OCI-LY3 (cell line): ENCODE measurements around the gene HSD17B2.

ENCODE experiments used
- H2AFZ ChIP-seq: fragments of 200-600, 300-600 bp; shearing (Covaris generic); 2 replicates; pipeline ENCODE4 v1.6.0; 2014; ENCODE audit warnings: antibody characterized with exemption, low read depth, low read length
- H3K27ac ChIP-seq: fragments of 200-600, 300-600 bp; sonication (generic); 2 replicates; pipeline ENCODE4 v1.5.1; 2014; ENCODE audit warnings: mild to moderate bottlenecking, low read length, moderate library complexity, mixed read lengths
- H3K27me3 ChIP-seq: fragments of 200-600, 300-600 bp; sonication (generic); 2 replicates; pipeline ENCODE4 v1.6.1; 2014; ENCODE audit warnings: low read depth, low read length, mixed read lengths
- H3K36me3 ChIP-seq: fragments of 200-600, 300-600 bp; sonication (generic); replicated peaks from 2 replicates; pipeline ENCODE3; 2014; ENCODE audit warnings: low read depth, low read length, mixed read lengths
- H3K4me1 ChIP-seq: fragments of 300-600, 200-600 bp; sonication (generic); 2 replicates; pipeline ENCODE4 v1.6.1; 2014; ENCODE audit warnings: low read length, mixed read lengths
- H3K4me2 ChIP-seq: fragments of 200-600, 300-600 bp; sonication (generic); 2 replicates; pipeline ENCODE4 v1.6.1; 2014; ENCODE audit warnings: low read length, mixed read lengths
- H3K4me3 ChIP-seq: fragments of 300-600, 200-600 bp; sonication (generic); 2 replicates; pipeline ENCODE4 v1.5.1; 2014; ENCODE audit warnings: antibody characterized with exemption, mild to moderate bottlenecking, low read length, moderate library complexity
- H3K79me2 ChIP-seq: fragments of 300-600, 200-600 bp; shearing (Covaris generic); 2 replicates; pipeline ENCODE4 v1.6.1; 2014; ENCODE audit warnings: mild to moderate bottlenecking, low read length, mixed read lengths
- H3K9ac ChIP-seq: fragments of 300-600, 200-600 bp; shearing (Covaris generic); 2 replicates; pipeline ENCODE4 v1.6.0; 2014; ENCODE audit warnings: mild to moderate bottlenecking, low read length, moderate library complexity
- H3K9me3 ChIP-seq: fragments of 200-600, 300-600 bp; shearing (Covaris generic); 2 replicates; pipeline ENCODE4 v1.6.1; 2014; ENCODE audit warnings: low read length, mixed read lengths; ENCODE audit not compliant: insufficient read depth
- H4K20me1 ChIP-seq: fragments of 200-600, 300-600 bp; sonication (generic); 2 replicates; pipeline ENCODE4 v1.6.1; 2016; ENCODE audit warnings: low read length, mixed read lengths; ENCODE audit not compliant: insufficient read depth
- EZH2phosphoT487 ChIP-seq: fragments of 200-600 bp; shearing (Covaris generic); IDR thresholded peaks from 2 replicates; pipeline ENCODE4 v1.6.1; 2018; ENCODE audit warnings: antibody characterized with exemption, mixed run types, low read depth
- TF ChIP-seq, protein P1 (sequence below): fragments of 200-600, 300-600 bp; sonication (generic); IDR thresholded peaks from 2 replicates; pipeline ENCODE4 v1.5.1; 2014; ENCODE audit warnings: antibody characterized with exemption, low read length, low read depth

Gene HSD17B2

DNA sequence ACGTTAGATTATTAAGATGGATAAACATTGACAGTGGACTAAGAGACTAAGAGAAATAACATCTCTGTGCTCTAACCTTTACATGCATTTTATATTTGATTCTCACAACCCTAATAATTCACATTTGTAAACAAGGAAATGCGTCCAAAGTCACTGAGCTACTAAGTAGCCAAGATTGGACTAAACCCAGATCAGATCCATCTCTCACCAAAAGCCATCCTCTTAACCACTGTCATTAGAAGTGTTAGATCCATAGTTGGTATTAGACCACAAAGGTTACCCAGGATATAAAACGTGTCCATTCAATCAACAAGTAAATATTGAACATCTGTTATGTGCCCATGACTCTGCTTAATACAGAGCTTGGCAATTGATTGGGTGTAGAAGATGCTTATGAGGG, 5.2 kb downstream of the HSD17B2 start:
- no peaks in the 10 kb centered on the region for H3K36me3 ChIP-seq
- H3K9ac ChIP-seq: no peak overlapping the region
- H3K4me3 ChIP-seq: no peak overlapping the region
- no peaks in the 10 kb centered on the region for H3K4me1 ChIP-seq
- no peaks in the 10 kb centered on the region for H3K9me3 ChIP-seq
- no peaks in the 10 kb centered on the region for H4K20me1 ChIP-seq
- no peaks in the 10 kb centered on the region for H3K79me2 ChIP-seq
- no peak overlapping the region for H3K27ac ChIP-seq
- H2AFZ ChIP-seq: no peak overlapping the region
- H3K4me2 ChIP-seq: no peak overlapping the region
- TF ChIP-seq, protein P1, sequence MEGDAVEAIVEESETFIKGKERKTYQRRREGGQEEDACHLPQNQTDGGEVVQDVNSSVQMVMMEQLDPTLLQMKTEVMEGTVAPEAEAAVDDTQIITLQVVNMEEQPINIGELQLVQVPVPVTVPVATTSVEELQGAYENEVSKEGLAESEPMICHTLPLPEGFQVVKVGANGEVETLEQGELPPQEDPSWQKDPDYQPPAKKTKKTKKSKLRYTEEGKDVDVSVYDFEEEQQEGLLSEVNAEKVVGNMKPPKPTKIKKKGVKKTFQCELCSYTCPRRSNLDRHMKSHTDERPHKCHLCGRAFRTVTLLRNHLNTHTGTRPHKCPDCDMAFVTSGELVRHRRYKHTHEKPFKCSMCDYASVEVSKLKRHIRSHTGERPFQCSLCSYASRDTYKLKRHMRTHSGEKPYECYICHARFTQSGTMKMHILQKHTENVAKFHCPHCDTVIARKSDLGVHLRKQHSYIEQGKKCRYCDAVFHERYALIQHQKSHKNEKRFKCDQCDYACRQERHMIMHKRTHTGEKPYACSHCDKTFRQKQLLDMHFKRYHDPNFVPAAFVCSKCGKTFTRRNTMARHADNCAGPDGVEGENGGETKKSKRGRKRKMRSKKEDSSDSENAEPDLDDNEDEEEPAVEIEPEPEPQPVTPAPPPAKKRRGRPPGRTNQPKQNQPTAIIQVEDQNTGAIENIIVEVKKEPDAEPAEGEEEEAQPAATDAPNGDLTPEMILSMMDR: no peak
- no peak for TF ChIP-seq EZH2phosphoT487
- peaks cover 51% of the 10 kb centered on the region for H3K27me3 ChIP-seq

DNA sequence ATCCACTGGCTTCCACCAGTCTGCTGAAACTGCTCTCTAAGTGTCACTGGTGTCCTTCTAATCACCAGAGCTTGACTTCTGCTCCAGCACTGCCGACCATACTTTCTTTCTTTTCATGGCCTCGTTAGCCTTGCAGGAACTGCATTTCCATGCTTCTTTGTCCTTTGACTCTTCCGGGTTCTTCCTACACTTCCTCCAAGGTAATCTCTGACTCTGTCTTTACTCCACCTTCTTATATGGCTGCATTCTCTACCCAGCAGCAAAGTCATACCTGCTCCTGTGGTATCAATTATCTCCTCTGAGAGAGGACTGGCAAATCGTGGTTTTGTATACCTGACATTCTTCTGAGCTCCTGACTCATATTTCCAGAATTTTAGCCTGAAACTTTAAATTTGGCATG, 6.5 kb downstream of the HSD17B2 start:
- Histone ChIP-seq H3K27me3 (peaks cover 42% of the 10 kb centered on the region), H3K36me3 (no peaks in the 10 kb centered on the region), H3K9me3 (no peaks in the 10 kb centered on the region), H3K27ac (no peak overlapping the region), H2AFZ (no peak overlapping the region), H3K9ac (no peak overlapping the region), H4K20me1 (no peaks in the 10 kb centered on the region), H3K4me1 (no peaks in the 10 kb centered on the region), H3K4me3 (no peak overlapping the region), H3K4me2 (no peak overlapping the region), H3K79me2 (no peaks in the 10 kb centered on the region)
- TF ChIP-seq EZH2phosphoT487: no peak
- TF ChIP-seq, protein P1: no peak

DNA sequence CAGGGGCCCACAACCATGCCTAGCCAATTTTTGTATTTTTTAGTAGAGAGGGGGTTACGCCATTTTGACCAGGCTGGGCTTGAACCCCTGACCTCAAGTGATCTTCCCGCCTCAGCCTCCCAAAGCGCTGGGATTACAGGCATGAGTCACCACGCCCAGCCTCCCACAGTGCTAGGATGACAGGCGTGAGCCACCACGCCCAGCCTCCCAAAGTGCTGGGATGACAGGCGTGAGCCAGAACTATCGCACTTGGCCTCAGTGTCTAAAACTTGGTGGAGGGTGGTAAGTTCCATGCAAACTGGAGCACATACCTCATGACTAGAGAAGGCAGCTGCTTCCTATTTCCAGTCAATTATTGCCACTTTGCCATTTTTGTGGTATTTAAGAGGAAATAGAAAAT, 7.1 kb downstream of the HSD17B2 start:
- no peaks in the 10 kb centered on the region for H3K4me1 ChIP-seq
- no peak for TF ChIP-seq EZH2phosphoT487
- TF ChIP-seq, protein P1: no peak

DNA sequence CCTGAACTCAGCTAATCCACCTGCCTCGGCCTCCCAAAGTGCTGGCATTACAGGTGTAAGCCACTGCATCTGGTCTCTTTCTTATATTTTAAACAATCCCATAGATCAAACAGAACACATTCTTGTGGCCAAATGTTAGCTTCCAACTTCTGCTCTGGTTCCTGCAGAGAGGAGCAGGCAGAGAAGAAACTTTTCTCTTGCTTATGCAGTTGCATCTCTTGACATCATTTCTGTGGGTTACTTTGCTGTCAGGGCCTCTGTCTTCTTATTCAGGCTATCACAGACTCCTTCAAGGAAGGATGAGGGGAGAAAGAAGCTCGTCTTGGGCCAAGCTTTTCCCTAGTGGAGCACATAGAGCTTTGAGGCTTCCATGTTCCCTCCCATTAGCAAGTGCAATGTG, 7.8 kb downstream of the HSD17B2 start:
- peaks cover 42% of the 10 kb centered on the region for H3K27me3 ChIP-seq
- H3K4me3 ChIP-seq: no peak overlapping the region
- no peaks in the 10 kb centered on the region for H3K4me1 ChIP-seq
- H3K9ac ChIP-seq: no peak overlapping the region
- H3K4me2 ChIP-seq: no peak overlapping the region
- no peaks in the 10 kb centered on the region for H3K79me2 ChIP-seq
- no peak for TF ChIP-seq EZH2phosphoT487
- TF ChIP-seq, protein P1: no peak
- no peak overlapping the region for H3K27ac ChIP-seq
- H3K9me3 ChIP-seq: no peaks in the 10 kb centered on the region
- no peaks in the 10 kb centered on the region for H3K36me3 ChIP-seq
- no peaks in the 10 kb centered on the region for H4K20me1 ChIP-seq
- H2AFZ ChIP-seq: no peak overlapping the region

More for the DNA sequence above, 7.1 kb downstream of the HSD17B2 start:
- Histone ChIP-seq H3K4me3 (no peak overlapping the region), H3K9me3 (no peaks in the 10 kb centered on the region), H2AFZ (no peak overlapping the region), H3K27me3 (peaks cover 37% of the 10 kb centered on the region), H4K20me1 (no peaks in the 10 kb centered on the region), H3K4me2 (no peak overlapping the region), H3K79me2 (no peaks in the 10 kb centered on the region), H3K9ac (no peak overlapping the region), H3K36me3 (no peaks in the 10 kb centered on the region), H3K27ac (no peak overlapping the region)
